ENCODE results near the gene WDR88.

GRCh38 chr19:33108161-33108560 lies 23.8 kb upstream of the WDR88 start:
- no peak for TF ChIP-seq POLR2A (IDR thresholded peaks at IDR 0.05)
- TF ChIP-seq CTCF (IDR thresholded peaks at IDR 0.05), result no peak
